GM21825 (cell line): Measurements from ENCODE around the gene CCNF.
"Not testable (repeated sequence)": the region's sequence is repeated elsewhere in the genome, so short reads cannot be mapped to it uniquely, and the experiment has no call there.

Source experiments
- ATAC-seq: cut with Tn5 transposase; IDR thresholded peaks from one replicate; pipeline ENCODE4 v1.9.1; 2021; ENCODE audit warnings: mild to moderate bottlenecking, moderate library complexity; ENCODE audit not compliant: unreplicated experiment

Gene CCNF

DNA sequence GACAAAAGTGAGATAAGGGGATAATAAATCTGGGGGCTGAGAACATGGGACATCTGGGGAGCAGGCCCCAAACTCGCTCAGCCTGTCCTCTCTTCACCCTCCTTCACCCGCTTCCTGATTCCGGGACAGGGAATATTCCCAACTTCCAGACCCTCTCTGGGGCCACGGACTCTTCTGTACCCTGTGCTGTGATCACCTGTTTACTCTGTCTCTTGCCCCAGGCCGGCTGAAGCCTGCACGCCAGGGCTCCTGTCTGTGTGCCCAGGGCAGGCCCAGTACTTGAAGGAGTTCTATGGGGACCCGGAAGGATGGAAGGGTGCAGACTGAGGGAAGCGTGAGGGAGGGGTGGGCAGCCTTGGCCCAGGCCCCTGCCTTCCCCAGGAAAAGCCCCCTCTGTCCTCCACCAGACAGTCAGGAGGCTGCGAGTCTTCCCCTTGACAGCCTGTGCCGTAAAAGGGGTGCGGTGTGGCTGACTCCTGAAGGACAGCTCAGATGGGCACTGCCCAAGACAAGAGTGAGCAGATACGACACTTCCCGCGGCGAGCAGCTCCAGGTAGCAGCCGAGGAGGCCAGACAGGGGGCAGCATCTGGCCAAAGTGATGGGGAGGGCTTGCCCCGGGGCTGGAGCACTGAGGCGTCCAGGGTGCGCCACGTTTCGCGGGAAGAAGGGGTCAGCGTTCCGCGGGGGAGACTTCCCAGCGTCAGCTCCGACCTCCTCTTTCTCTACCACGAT, 1.0 kb upstream of the CCNF start:
- ATAC-seq, result peak; percentile 6

GRCh38 chr16:2428784-2429033, 538 bp upstream of the CCNF start:
- no peak for ATAC-seq

DNA sequence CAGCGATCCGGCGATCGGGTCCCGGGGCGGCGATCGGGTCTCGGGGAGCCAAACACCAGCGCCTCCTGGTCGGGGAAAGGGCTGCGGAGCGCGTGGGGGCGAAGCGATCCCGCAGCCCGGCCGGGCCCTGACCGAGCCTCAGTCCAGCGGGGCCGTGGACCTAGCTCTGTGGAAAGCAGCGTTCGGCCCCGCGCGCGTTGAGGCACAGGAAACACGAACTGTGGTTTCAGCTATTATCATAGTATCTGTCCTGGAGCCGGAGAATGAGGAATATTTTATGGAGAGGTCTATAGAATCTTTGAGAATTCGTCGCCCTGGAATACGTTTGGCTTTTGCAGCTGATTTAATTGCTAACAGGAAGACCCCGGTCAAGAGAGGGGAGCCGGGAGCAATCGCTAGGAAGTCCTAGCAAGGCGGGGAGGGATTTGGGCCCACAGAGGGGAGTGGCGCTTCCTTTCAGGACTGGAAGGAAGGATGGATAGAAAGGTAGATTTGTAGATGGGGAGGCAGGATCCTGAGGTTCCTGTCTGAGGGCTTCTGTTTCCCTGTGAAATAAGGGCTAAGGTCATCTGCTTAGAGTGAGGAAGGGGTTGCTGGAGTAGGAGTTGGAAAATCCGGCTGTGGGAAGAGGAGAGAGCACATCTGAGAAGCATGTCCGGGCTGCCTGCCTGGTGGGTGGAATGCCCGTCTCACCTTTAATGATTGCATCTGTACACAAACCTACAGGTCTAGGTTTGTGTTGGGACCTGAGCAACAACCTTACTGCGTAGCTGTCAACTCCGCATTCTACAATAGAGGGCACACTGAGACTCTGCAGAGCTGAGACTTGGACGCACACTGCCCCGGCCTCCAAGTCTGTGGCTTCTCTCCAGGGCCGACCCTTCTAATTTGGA, 770 bp downstream of the CCNF start:
- ATAC-seq, result peak; percentile 9

- ATAC-seq, result no peak
These were observed 3.0 kb downstream of the CCNF start for GRCh38 chr16:2432286-2432685.

DNA sequence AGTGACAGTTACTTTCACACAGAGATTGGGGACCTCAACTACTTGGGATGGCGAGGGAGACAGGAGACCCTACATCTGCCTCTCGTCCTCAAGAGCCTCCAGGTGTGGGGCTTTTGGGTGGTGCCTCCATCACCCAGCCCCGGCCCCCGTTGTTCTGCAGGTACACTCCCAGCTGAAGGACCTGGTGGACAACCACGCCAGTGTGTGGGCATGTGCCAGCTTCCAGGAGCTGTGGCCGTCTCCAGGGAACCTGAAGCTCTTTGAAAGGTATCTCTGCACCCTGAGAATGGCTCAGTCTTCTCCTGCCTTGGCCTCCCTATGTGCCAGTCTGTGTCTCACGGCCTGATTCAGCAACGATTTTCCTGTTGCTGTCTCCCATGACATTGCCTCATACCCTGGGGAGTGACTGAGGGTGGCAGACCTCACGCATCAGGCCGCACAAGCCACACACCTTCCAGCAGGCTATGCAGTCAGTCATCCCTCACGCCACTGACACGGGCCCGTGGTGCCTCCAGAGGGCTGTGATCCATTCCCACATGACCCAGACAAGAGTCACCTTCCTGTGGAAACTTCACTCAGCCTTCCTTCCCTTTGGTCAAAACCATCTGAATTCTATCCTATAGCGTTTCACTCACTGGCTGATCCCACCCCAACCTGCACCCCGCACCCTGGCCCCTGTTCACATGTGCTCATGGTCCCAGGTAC, 3.7 kb downstream of the CCNF start:
- ATAC-seq, result no peak

GRCh38 chr16:2435236-2435635, 6.0 kb downstream of the CCNF start:
- not testable (repeated sequence) for ATAC-seq

DNA sequence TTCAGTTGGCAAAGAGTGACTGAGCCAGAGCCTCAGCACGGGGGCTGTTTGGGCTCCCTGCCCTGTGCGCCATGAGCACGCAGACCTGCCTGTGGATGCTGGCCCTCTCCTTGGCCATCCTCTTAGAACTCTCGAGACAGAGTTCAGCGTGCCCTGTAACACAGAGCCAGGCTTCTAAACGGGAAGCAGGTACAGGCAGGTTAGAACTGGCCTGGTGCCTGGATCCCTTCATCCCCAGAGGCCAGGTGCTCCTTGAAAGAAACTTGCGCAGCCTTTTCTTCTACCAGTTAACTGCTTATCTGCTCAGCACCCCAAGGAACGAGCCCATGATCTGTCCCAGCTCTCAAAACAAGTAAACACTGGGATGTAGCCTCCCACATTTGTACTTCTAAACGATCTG, 6.9 kb downstream of the CCNF start:
- no peak for ATAC-seq

GRCh38 chr16:2437032-2437790, 8.0 kb downstream of the CCNF start:
- no peak for ATAC-seq

DNA sequence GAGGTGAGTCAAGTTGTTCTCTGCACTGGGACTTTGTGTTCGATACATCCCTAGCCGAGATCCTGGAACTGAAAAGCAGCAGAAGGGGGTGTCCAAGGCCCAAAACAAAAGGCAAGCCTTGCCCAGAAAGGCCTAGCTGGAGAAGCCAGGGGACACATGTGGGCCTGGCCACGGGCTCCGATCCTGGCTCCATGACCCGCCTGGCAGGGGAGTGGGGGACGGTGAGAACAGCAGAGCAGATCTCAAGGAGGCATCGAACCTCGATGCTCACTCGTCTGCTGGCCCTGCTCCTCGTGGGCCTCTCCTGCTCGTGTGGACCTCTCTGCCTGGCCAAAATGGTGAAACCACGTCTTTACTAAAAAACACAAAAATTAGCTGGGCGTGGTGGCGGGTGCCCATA, 8.9 kb downstream of the CCNF start:
- no peak for ATAC-seq

- no peak for ATAC-seq
These were observed 10.4 kb downstream of the CCNF start for GRCh38 chr16:2439598-2439997.

DNA sequence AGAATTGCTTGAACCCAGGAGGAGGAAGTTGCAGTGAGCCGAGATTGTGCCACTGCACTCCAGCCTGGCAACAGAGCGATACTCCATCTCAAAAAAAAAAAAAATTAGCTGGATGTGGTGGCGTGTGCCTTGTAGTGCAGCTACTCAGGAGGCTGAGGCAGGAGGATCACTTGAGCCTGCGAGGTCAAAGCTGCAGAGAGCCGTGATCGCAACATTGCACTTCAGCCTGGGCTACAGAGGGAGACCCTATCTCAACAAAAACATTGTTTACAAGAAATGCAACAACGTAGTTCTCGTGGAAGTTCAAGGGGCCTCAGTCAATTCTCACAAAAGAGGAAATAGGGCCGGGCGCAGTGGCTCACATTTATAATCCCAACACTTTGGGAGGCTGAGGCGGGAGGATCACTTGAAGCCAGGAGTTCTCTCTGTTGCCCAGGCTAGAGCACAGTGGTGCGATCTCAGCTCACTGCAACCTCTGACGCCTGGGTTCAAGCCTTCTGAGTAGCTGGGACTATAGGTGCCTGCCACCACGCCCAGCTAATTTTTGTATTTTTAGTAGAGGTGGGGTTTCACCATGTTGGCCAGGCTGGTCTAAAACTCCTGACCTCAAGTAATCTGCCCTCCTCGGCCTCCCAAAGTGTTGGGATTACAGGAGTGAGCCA, 12.0 kb downstream of the CCNF start:
- ATAC-seq, result not testable (repeated sequence)

DNA sequence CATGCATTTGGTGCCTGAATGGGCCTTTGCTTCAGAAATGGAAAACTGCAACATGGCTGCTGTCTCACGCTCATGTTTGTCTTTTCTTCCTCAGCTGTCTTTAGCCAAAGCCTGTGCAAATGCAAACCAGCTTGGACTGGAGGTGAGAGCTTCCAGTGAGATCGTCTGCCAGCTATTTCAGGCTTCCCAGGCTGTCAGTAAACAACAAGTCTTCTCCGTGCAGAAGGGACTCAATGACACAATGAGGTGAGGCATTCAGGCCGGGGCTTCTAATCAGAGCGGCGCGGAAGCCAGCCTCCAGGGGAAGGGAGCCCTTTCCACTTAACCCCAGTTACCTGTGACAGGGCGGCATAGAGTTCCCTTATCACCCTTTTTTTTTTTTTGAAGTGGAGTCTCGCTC, 14.3 kb downstream of the CCNF start:
- ATAC-seq, result no peak

GRCh38 chr16:2447920-2448583, 18.8 kb downstream of the CCNF start:
- ATAC-seq, result no peak

GRCh38 chr16:2449118-2449517, 19.9 kb downstream of the CCNF start:
- ATAC-seq, result no peak

- no peak for ATAC-seq
These were observed 21.3 kb downstream of the CCNF start for GRCh38 chr16:2450535-2450934.

GRCh38 chr16:2450975-2451381, 21.7 kb downstream of the CCNF start:
- no peak for ATAC-seq

GRCh38 chr16:2451851-2452320, 22.6 kb downstream of the CCNF start:
- no peak for ATAC-seq

GRCh38 chr16:2452650-2453049, 23.4 kb downstream of the CCNF start:
- ATAC-seq, result no peak

- no peak for ATAC-seq
These were observed 26.0 kb downstream of the CCNF start for GRCh38 chr16:2455081-2455845.
